H1 (cell line): ENCODE data around the gene HNRNPA1.

ENCODE experiments used
- CTCF ChIP-seq, 3 experiments: IDR thresholded peaks; 1 replicate in 2 of 3; 2 replicates in 1 of 3; pipeline versions ENCODE4 v1.5.1 to v1.6.1; 2011; ENCODE audit warnings: low read length in 3 of 3, mild to moderate bottlenecking in 3 of 3, inconsistent platforms in 2 of 3, low read depth in 1 of 3, moderate library complexity in 1 of 3; ENCODE audit not compliant: insufficient read depth in 1 of 3; ENCODE audit errors: control extremely low read depth in 1 of 3
- EP300 ChIP-seq, 2 experiments: IDR thresholded peaks; 1 replicate in 1 of 2; 2 replicates in 1 of 2; pipeline ENCODE4 v1.6.1; 2011 to 2012; ENCODE audit warnings: low read depth in 2 of 2, low read length in 2 of 2, mild to moderate bottlenecking in 2 of 2, borderline replicate concordance in 1 of 2, inconsistent platforms in 1 of 2, moderate library complexity in 1 of 2
- EZH2 ChIP-seq: fragments of 200-600 bp; sonication (generic); IDR thresholded peaks from 2 replicates; pipeline ENCODE4 v1.7.1; 2012; ENCODE audit warnings: low read depth, mild to moderate bottlenecking, moderate library complexity, low read length, inconsistent platforms; ENCODE audit not compliant: severe bottlenecking
- MAX ChIP-seq: IDR thresholded peaks from 2 replicates; pipeline ENCODE4 v1.6.1; 2012; ENCODE audit warnings: inconsistent platforms
- NANOG ChIP-seq: IDR thresholded peaks from 2 replicates; pipeline ENCODE4 v1.6.1; 2011; ENCODE audit warnings: low read length, low read depth, mild to moderate bottlenecking, inconsistent platforms; ENCODE audit not compliant: insufficient read depth, poor library complexity, severe bottlenecking
- POLR2A ChIP-seq, 2 experiments: IDR thresholded peaks; 1 replicate in 1 of 2; 2 replicates in 1 of 2; pipeline ENCODE4 v1.6.1; 2011; ENCODE audit warnings: low read depth in 2 of 2, low read length in 2 of 2, mild to moderate bottlenecking in 2 of 2; ENCODE audit errors: control extremely low read depth in 1 of 2
- RFX5 ChIP-seq: IDR thresholded peaks from 2 replicates; pipeline ENCODE4 v1.6.1; 2011; ENCODE audit warnings: low read depth, low read length, improper control_type of control experiment, borderline replicate concordance
- SIRT6 ChIP-seq: IDR thresholded peaks from one replicate; pipeline ENCODE4 v1.7.1; 2012; ENCODE audit warnings: low read length, inconsistent platforms
- SP1 ChIP-seq: IDR thresholded peaks from 2 replicates; pipeline ENCODE4 v1.6.1; 2011; ENCODE audit warnings: low read depth, low read length
- TF ChIP-seq, protein P1 (sequence below): IDR thresholded peaks from 2 replicates; pipeline ENCODE4 v1.6.1; 2011; ENCODE audit warnings: low read depth, mild to moderate bottlenecking, low read length; ENCODE audit not compliant: insufficient read depth
- TF ChIP-seq, protein P2 (sequence below): IDR thresholded peaks from 2 replicates; pipeline ENCODE4 v1.6.1; 2011; ENCODE audit warnings: low read length, improper control_type of control experiment

GRCh38 chr12:54329759-54330158 lies 49.2 kb downstream of the HNRNPA1 start:
- TF ChIP-seq EP300 (IDR thresholded peaks at IDR 0.05; ENCODE audit: borderline replicate concordance in 1 of 2, low read depth in 2 of 2, low read length in 2 of 2) (no peak), MAX (no peak), EZH2 (no peak), POLR2A (IDR thresholded peaks at IDR 0.05; ENCODE audit: control extremely low read depth in 1 of 2, low read depth in 2 of 2, low read length in 2 of 2) (no peak), CTCF (IDR thresholded peaks at IDR 0.05; ENCODE audit: control extremely low read depth in 1 of 3, insufficient read depth in 1 of 3, low read depth in 1 of 3, low read length in 3 of 3) (no peak), NANOG (no peak), SIRT6 (no peak), RFX5 (no peak), SP1 (no peak)
- TF ChIP-seq, protein P1, sequence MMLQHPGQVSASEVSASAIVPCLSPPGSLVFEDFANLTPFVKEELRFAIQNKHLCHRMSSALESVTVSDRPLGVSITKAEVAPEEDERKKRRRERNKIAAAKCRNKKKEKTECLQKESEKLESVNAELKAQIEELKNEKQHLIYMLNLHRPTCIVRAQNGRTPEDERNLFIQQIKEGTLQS: no peak
- TF ChIP-seq, protein P2, sequence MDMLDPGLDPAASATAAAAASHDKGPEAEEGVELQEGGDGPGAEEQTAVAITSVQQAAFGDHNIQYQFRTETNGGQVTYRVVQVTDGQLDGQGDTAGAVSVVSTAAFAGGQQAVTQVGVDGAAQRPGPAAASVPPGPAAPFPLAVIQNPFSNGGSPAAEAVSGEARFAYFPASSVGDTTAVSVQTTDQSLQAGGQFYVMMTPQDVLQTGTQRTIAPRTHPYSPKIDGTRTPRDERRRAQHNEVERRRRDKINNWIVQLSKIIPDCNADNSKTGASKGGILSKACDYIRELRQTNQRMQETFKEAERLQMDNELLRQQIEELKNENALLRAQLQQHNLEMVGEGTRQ: no peak
